Smooth muscle cell (in vitro differentiated cells): Measurements from ENCODE around the gene ZNF383. TPM values are rescaled to one million over a fixed set of nuclear protein-coding genes. Genes with fewer than 3 reads are reported as not detected.
"Not testable (repeated sequence)": the region's sequence is repeated elsewhere in the genome, so short reads cannot be mapped to it uniquely, and the experiment has no call there.

ENCODE experiments used
- DNase-seq: peaks from one replicate; lab custom pipeline; 2025; ENCODE audit not compliant: unreplicated experiment; lab: John Stamatoyannopoulos, UW
- H2AFZ ChIP-seq: fragments of 200-600 bp; sonication (generic); 2 replicates; pipeline ENCODE4 v1.6.0; 2016; ENCODE audit warnings: antibody characterized with exemption, low read depth, mild to moderate bottlenecking
- H3F3A ChIP-seq: fragments of 200-600 bp; sonication (generic); 2 replicates; pipeline ENCODE4 v1.6.0; 2017; ENCODE audit warnings: antibody characterized with exemption, low read depth
- H3K27ac ChIP-seq: fragments of 200-600 bp; sonication (generic); 2 replicates; pipeline ENCODE4 v1.5.1; 2016; ENCODE audit warnings: low read depth, mild to moderate bottlenecking
- H3K27me3 ChIP-seq: fragments of 200-600 bp; sonication (generic); 2 replicates; pipeline ENCODE4 v1.6.1; 2016; ENCODE audit warnings: low read depth, mild to moderate bottlenecking
- H3K36me3 ChIP-seq: fragments of 200-600 bp; sonication (generic); 2 replicates; pipeline ENCODE4 v1.5.1; 2016; ENCODE audit warnings: low read depth
- H3K4me1 ChIP-seq: fragments of 200-600 bp; sonication (generic); 2 replicates; pipeline ENCODE4 v1.5.1; 2016; ENCODE audit warnings: low read depth
- H3K4me2 ChIP-seq: fragments of 200-600 bp; sonication (generic); 2 replicates; pipeline ENCODE4 v1.6.0; 2016; ENCODE audit warnings: mild to moderate bottlenecking
- H3K4me3 ChIP-seq: fragments of 200-600 bp; sonication (generic); 2 replicates; pipeline ENCODE4 v1.5.1; 2016; ENCODE audit warnings: mild to moderate bottlenecking
- H3K79me2 ChIP-seq: fragments of 200-600 bp; sonication (generic); 2 replicates; pipeline ENCODE4 v1.6.0; 2016; ENCODE audit warnings: low read depth, mild to moderate bottlenecking
- H3K9ac ChIP-seq: fragments of 200-600 bp; sonication (generic); 2 replicates; pipeline ENCODE4 v1.6.0; 2016; ENCODE audit warnings: low read depth
- H3K9me3 ChIP-seq: fragments of 200-600 bp; sonication (generic); replicated peaks from 2 replicates; pipeline ENCODE4 v1.5.1; 2016; ENCODE audit warnings: low read depth
- H4K20me1 ChIP-seq: fragments of 200-600 bp; sonication (generic); 2 replicates; pipeline ENCODE4 v1.6.0; 2016; ENCODE audit warnings: low read depth
- WGBS: methylation state at CpG from one replicate; pipeline ENCODE4 v1.1.7; 2016; ENCODE audit warnings: low lambda C conversion rate; 5-methylcytosine and 5-hydroxymethylcytosine counted together
- polyA plus RNA-seq: library from polyadenylated mRNA; unstranded; fragments of >200 nt; fragmentation: Nextera tagmentation; extraction: Ambion mirVana; gene quantifications from 2 replicates; pipeline ENCODE4 v1.2.1, GENCODE V29; 2016
- total RNA-seq: library from RNA; depleted of rRNA; stranded (reverse); fragments of >200 nt; gene quantifications from 2 replicates; pipeline ENCODE4 v1.2.3, GENCODE V29; 2014

Gene ZNF383
- total and polyA plus RNA-seq, 2 experiments from 2014 or later: 2.5 to 10.0 TPM

DNA sequence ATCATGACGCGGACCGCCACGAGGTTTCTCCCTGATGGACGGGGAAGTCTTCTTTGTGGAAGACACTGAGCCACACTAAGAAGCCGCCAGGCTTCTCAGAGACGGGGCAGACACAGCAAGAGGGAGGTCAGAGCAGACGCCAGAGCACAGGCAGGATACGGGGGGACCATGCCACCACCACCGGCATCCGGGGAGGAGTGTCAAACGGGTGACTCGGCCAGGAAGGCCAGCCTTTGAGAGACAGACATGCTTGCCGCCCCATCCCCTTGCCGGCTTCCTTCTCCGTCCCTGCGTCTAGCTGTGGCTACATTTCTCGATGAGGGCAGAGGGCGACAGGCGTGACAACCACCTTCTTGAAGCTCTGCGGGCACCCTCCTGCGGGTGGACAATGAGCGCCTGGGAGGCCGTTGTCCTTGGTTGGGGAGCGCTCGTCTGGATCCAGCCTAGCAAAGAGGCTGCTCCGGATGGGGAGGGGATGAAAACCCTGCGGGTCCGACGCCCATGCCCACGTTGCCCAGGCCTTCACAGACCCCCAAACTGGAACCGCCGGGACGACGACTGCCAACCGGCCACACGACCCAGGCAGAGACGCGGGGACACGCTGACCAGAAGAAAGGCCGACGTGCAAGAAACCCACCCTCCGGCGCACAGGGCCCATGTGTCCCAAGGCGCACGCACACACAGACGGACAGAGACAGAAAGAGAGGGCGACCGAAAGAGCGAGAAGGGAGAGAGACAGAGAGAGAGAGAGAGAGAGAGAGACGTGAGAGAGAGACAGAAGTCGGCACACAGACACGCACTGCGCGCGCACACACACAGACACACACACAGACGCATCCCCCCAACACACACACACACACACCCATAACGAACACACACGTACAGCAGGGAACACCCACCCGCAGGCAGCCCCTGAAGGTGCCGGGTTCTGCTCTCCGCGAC, 75.3 kb downstream of the ZNF383 start:
- DNase-seq, H3K4me3 ChIP-seq, H4K20me1 ChIP-seq, H3K4me2 ChIP-seq, H3K79me2 ChIP-seq, H3K27ac ChIP-seq, H3K9me3 ChIP-seq, H3K4me1 ChIP-seq, H2AFZ ChIP-seq, H3K9ac ChIP-seq, H3K36me3 ChIP-seq, H3F3A ChIP-seq, H3K27me3 ChIP-seq: not testable (repeated sequence)
- WGBS: 94% methylated on average over 59 of the region's 63 CpGs

DNA sequence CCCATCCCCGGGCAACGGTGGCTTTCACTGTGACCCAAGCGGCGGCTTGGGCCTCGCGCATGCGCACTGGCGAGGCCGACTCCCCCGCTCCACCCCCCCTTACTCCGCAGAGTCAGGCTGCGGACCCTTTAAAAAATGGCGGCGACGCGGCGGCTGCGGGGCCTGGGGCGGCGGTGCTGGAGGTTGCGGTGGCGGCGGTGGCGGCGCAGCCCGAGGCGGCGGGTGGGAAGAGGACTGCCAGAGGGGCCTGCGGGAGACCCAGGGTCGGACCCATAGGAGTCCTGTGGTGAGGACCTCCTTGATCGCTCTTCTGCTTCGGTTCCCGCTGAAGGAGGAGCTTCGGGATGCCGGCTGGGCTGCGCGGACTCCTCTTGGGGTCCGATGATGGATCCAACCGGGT, 76.2 kb downstream of the ZNF383 start:
- H2AFZ ChIP-seq, H3K27me3 ChIP-seq, H3F3A ChIP-seq, DNase-seq, H3K27ac ChIP-seq, H3K9ac ChIP-seq, H3K9me3 ChIP-seq, H3K4me3 ChIP-seq, H3K4me1 ChIP-seq, H3K79me2 ChIP-seq, H3K36me3 ChIP-seq, H3K4me2 ChIP-seq, H4K20me1 ChIP-seq: not testable (repeated sequence)
- 96% methylated on average over 29 of the region's 39 CpGs for WGBS

Other genes with a start within 250 kb of the ZNF383 start
- 2.4 and 11.0 TPM in 2 replicates for gene ZNF420, start 139.8 kb upstream of the ZNF383 start, total RNA-seq
- gene ZNF420, start 139.8 kb upstream of the ZNF383 start, polyA plus RNA-seq: 3.2 and 4.9 TPM in 2 replicates
- gene ZNF585A, start 45.5 kb upstream of the ZNF383 start, total RNA-seq: 7.6 and 19.8 TPM in 2 replicates
- 12.2 and 17.4 TPM in 2 replicates for gene ZNF585A, start 45.5 kb upstream of the ZNF383 start, polyA plus RNA-seq
- gene ZNF585B, start 7.7 kb upstream of the ZNF383 start, total RNA-seq: 5.3 and 8.9 TPM in 2 replicates
- 1.0 and 1.6 TPM in 2 replicates for gene ZNF585B, start 7.7 kb upstream of the ZNF383 start, polyA plus RNA-seq
- 8.5 and 12.4 TPM in 2 replicates for gene ZNF527, start 152.9 kb downstream of the ZNF383 start, total RNA-seq
- 0.90 and 1.2 TPM in 2 replicates for gene ZNF527, start 152.9 kb downstream of the ZNF383 start, polyA plus RNA-seq
- 6.6 and 10.1 TPM in 2 replicates for gene ZNF569, start 249.2 kb downstream of the ZNF383 start, total RNA-seq
- gene ZNF569, start 249.2 kb downstream of the ZNF383 start, polyA plus RNA-seq: 3.8 and 4.1 TPM in 2 replicates